Stimulated activated naive B cell treated with anti-CD40 and anti-IgM and Interleukin-4, amounts not matched to agents 10 μg/mL and 1 μg/mL and 100 μg/mL, for 72 hours (primary cell): Measurements from ENCODE around the gene WAPL.

ENCODE experiments used
- ATAC-seq, 2 donors: fragments of 150-1000 bp; cut with Tn5 transposase; replicated peaks; 2 replicates each; pipeline ENCODE4 v1.10.0; 2021; ENCODE audit warnings: moderate library complexity in 1 of 2
- DNase-seq: peaks from one replicate; pipeline ENCODE4 v3.0.0; 2021
- H3K27ac Mint-ChIP-seq: one replicate; pipeline ENCODE4 v1.8.0; 2022; ENCODE audit warnings: mild to moderate bottlenecking, mixed read lengths
- H3K27me3 Mint-ChIP-seq, 2 donors: one replicate each; pipeline ENCODE4 v1.8.0; 2022; ENCODE audit warnings: mixed read lengths in 2 of 2
- H3K36me3 Mint-ChIP-seq, 2 donors: one replicate each; pipeline ENCODE4 v1.8.0; 2022; ENCODE audit warnings: mixed read lengths in 2 of 2, mild to moderate bottlenecking in 1 of 2
- H3K4me1 Mint-ChIP-seq, 2 donors: one replicate each; pipeline ENCODE4 v1.8.0; 2022; ENCODE audit warnings: mixed read lengths in 2 of 2, mild to moderate bottlenecking in 1 of 2
- H3K4me3 Mint-ChIP-seq, 2 donors: one replicate each; pipeline ENCODE4 v1.8.0; 2022; ENCODE audit warnings: mild to moderate bottlenecking in 2 of 2, mixed read lengths in 2 of 2, moderate library complexity in 1 of 2
- H3K9me3 Mint-ChIP-seq, 2 donors: one replicate each; pipeline ENCODE4 v1.8.0; 2022; ENCODE audit warnings: mixed read lengths in 2 of 2, mild to moderate bottlenecking in 1 of 2

WAPL gene

GRCh38 chr10:86461963-86462804 is 59.4 kb downstream of the WAPL start:
- H3K4me1 Mint-ChIP-seq: no peaks in the 10 kb centered on the region
- peaks cover 33 to 44% of the 10 kb centered on the region in 2 donors for H3K36me3 Mint-ChIP-seq
- H3K27ac Mint-ChIP-seq: no peak overlapping the region
- H3K9me3 Mint-ChIP-seq: no peaks in the 10 kb centered on the region
- H3K27me3 Mint-ChIP-seq: no peaks in the 10 kb centered on the region
- no peak overlapping the region for H3K4me3 Mint-ChIP-seq
- ATAC-seq (no peak), DNase-seq (no peak)

GRCh38 chr10:86451604-86451960 is 70.0 kb downstream of the WAPL start:
- Mint-ChIP-seq H3K4me1 (peaks cover 23 to 40% of the 10 kb centered on the region in 2 donors), H3K27ac (peak overlapping the region; percentile 31), H3K4me3 (no peak overlapping the region), H3K36me3 (peaks cover 67 to 82% of the 10 kb centered on the region in 2 donors), H3K9me3 (peaks cover 0 to 8% of the 10 kb centered on the region in 2 donors), H3K27me3 (no peaks in the 10 kb centered on the region)
- ATAC-seq (peak; percentile 27 to 36), DNase-seq (no peak)

GRCh38 chr10:86450806-86451603 is 70.6 kb downstream of the WAPL start:
- Mint-ChIP-seq H3K4me1 (peaks cover 23 to 40% of the 10 kb centered on the region in 2 donors), H3K27me3 (no peaks in the 10 kb centered on the region), H3K27ac (no peak overlapping the region), H3K4me3 (no peak overlapping the region), H3K36me3 (peaks cover 71 to 82% of the 10 kb centered on the region in 2 donors), H3K9me3 (peaks cover 0 to 8% of the 10 kb centered on the region in 2 donors)
- ATAC-seq: no peak
- no peak for DNase-seq

- ATAC-seq: peak; percentile 42 to 51
- Mint-ChIP-seq H3K4me1 (peaks cover 23 to 40% of the 10 kb centered on the region in 2 donors), H3K36me3 (peaks cover 70 to 82% of the 10 kb centered on the region in 2 donors)
Measured at GRCh38 chr10:86449926-86450558, 71.5 kb downstream of the WAPL start.

GRCh38 chr10:86447432-86447831 is 74.2 kb downstream of the WAPL start:
- Mint-ChIP-seq H3K9me3 (peaks cover 0 to 5% of the 10 kb centered on the region in 2 donors), H3K4me3 (no peak overlapping the region), H3K36me3 (peaks cover 78 to 84% of the 10 kb centered on the region in 2 donors), H3K4me1 (peaks cover 19 to 40% of the 10 kb centered on the region in 2 donors), H3K27me3 (no peaks in the 10 kb centered on the region), H3K27ac (no peak overlapping the region)
- DNase-seq: no peak
- no peak for ATAC-seq

More at GRCh38 chr10:86449926-86450558, 71.5 kb downstream of the WAPL start:
- Mint-ChIP-seq H3K9me3 (peaks cover 0 to 7% of the 10 kb centered on the region in 2 donors), H3K27me3 (no peaks in the 10 kb centered on the region), H3K27ac (peak overlapping the region; percentile 37), H3K4me3 (peak overlapping the region; percentile 14 to 28)
- no peak for DNase-seq

GRCh38 chr10:86446987-86447386 is 74.6 kb downstream of the WAPL start:
- no peak for ATAC-seq
- Mint-ChIP-seq H3K4me3 (no peak overlapping the region), H3K4me1 (peaks cover 18 to 37% of the 10 kb centered on the region in 2 donors), H3K36me3 (peaks cover 77 to 83% of the 10 kb centered on the region in 2 donors), H3K27ac (no peak overlapping the region), H3K27me3 (no peaks in the 10 kb centered on the region), H3K9me3 (peaks cover 0 to 5% of the 10 kb centered on the region in 2 donors)
- no peak for DNase-seq

- Mint-ChIP-seq H3K9me3 (peaks cover 0 to 5% of the 10 kb centered on the region in 2 donors), H3K4me1 (peaks cover 15 to 33% of the 10 kb centered on the region in 2 donors), H3K27me3 (no peaks in the 10 kb centered on the region), H3K4me3 (no peak overlapping the region), H3K27ac (no peak overlapping the region), H3K36me3 (peaks cover 75 to 83% of the 10 kb centered on the region in 2 donors)
- ATAC-seq (no peak), DNase-seq (no peak)
Measured at GRCh38 chr10:86446440-86446839, 75.2 kb downstream of the WAPL start.

GRCh38 chr10:86443936-86444335 is 77.7 kb downstream of the WAPL start:
- Mint-ChIP-seq H3K36me3 (peaks cover 73 to 80% of the 10 kb centered on the region in 2 donors), H3K9me3 (no peaks in the 10 kb centered on the region), H3K4me1 (peaks cover 14 to 16% of the 10 kb centered on the region in 2 donors), H3K27me3 (no peaks in the 10 kb centered on the region), H3K4me3 (no peak overlapping the region), H3K27ac (no peak overlapping the region)
- ATAC-seq (no peak), DNase-seq (no peak)

GRCh38 chr10:86443069-86443468 is 78.5 kb downstream of the WAPL start:
- DNase-seq: no peak
- H3K9me3 Mint-ChIP-seq: no peaks in the 10 kb centered on the region
- ATAC-seq: no peak

GRCh38 chr10:86440874-86441843 is 80.4 kb downstream of the WAPL start:
- H3K4me1 Mint-ChIP-seq: peaks cover 10% of the 10 kb centered on the region in 2 donors
- H3K9me3 Mint-ChIP-seq: no peaks in the 10 kb centered on the region
- ATAC-seq (no peak), DNase-seq (no peak)
- H3K36me3 Mint-ChIP-seq: peaks cover 59 to 73% of the 10 kb centered on the region in 2 donors
- H3K27ac Mint-ChIP-seq: peak overlapping the region; percentile 60
- H3K27me3 Mint-ChIP-seq: no peaks in the 10 kb centered on the region
- no peak overlapping the region for H3K4me3 Mint-ChIP-seq

More at GRCh38 chr10:86443069-86443468, 78.5 kb downstream of the WAPL start:
- Mint-ChIP-seq H3K27me3 (no peaks in the 10 kb centered on the region), H3K27ac (no peak overlapping the region), H3K4me3 (no peak overlapping the region), H3K36me3 (peaks cover 73 to 81% of the 10 kb centered on the region in 2 donors), H3K4me1 (peaks cover 14 to 16% of the 10 kb centered on the region in 2 donors)

- H3K4me1 Mint-ChIP-seq: peaks cover 10% of the 10 kb centered on the region in 2 donors
- H3K36me3 Mint-ChIP-seq: peaks cover 50 to 60% of the 10 kb centered on the region in 2 donors
- ATAC-seq (no peak), DNase-seq (no peak)
- no peak overlapping the region for H3K27ac Mint-ChIP-seq
- H3K27me3 Mint-ChIP-seq: no peaks in the 10 kb centered on the region
- H3K9me3 Mint-ChIP-seq: no peaks in the 10 kb centered on the region
- no peak overlapping the region for H3K4me3 Mint-ChIP-seq
Measured at GRCh38 chr10:86439544-86439943, 82.0 kb downstream of the WAPL start.

GRCh38 chr10:86438091-86438749 is 83.4 kb downstream of the WAPL start:
- no peaks in the 10 kb centered on the region for H3K9me3 Mint-ChIP-seq
- peaks cover 10% of the 10 kb centered on the region in 2 donors for H3K4me1 Mint-ChIP-seq
- no peak overlapping the region for H3K4me3 Mint-ChIP-seq
- ATAC-seq (no peak), DNase-seq (no peak)
- peaks cover 46 to 54% of the 10 kb centered on the region in 2 donors for H3K36me3 Mint-ChIP-seq
- H3K27ac Mint-ChIP-seq: no peak overlapping the region
- no peaks in the 10 kb centered on the region for H3K27me3 Mint-ChIP-seq

- ATAC-seq: no peak
- Mint-ChIP-seq H3K36me3 (peaks cover 40 to 52% of the 10 kb centered on the region in 2 donors), H3K27me3 (no peaks in the 10 kb centered on the region), H3K4me1 (peaks cover 10% of the 10 kb centered on the region in 2 donors), H3K9me3 (no peaks in the 10 kb centered on the region), H3K27ac (no peak overlapping the region), H3K4me3 (no peak overlapping the region)
- no peak for DNase-seq
Measured at GRCh38 chr10:86437447-86437846, 84.1 kb downstream of the WAPL start.
